MM.1S (cell line): ENCODE data around the gene DIRAS3.

Experiments used
- DNase-seq: peaks from one replicate; pipeline ENCODE4 v3.0.0-alpha.2; 2015
- H2AFZ ChIP-seq: fragments of 300-600 bp; sonication (generic); 2 replicates; pipeline ENCODE4 v1.6.0; 2016; ENCODE audit warnings: antibody characterized with exemption, low read length
- H3F3A ChIP-seq: fragments of 300-600 bp; sonication (generic); 2 replicates; pipeline ENCODE4 v1.6.1; 2016; ENCODE audit warnings: mild to moderate bottlenecking, antibody characterized with exemption, low read length, moderate library complexity, mixed read lengths; ENCODE audit not compliant: insufficient read depth
- H3K27ac ChIP-seq: fragments of 300-600 bp; sonication (generic); 2 replicates; pipeline ENCODE4 v1.5.1; 2016; ENCODE audit warnings: mild to moderate bottlenecking, low read length
- H3K27me3 ChIP-seq: fragments of 300-600 bp; sonication (generic); replicated peaks from 2 replicates; pipeline ENCODE4 v1.6.0; 2016; ENCODE audit warnings: low read length; ENCODE audit not compliant: insufficient read depth
- H3K36me3 ChIP-seq: fragments of 300-600 bp; sonication (generic); replicated peaks from 2 replicates; pipeline ENCODE4 v1.6.1; 2016; ENCODE audit warnings: mild to moderate bottlenecking, low read length, mixed read lengths; ENCODE audit not compliant: insufficient read depth
- H3K4me1 ChIP-seq: fragments of 300-600 bp; sonication (generic); 2 replicates; pipeline ENCODE4 v1.6.1; 2016; ENCODE audit warnings: low read length, mixed read lengths
- H3K4me2 ChIP-seq: fragments of 300-600 bp; sonication (generic); 2 replicates; pipeline ENCODE4 v1.6.0; 2016; ENCODE audit warnings: low read depth, low read length
- H3K4me3 ChIP-seq: fragments of 300-600 bp; sonication (generic); 2 replicates; pipeline ENCODE4 v1.5.1; 2016; ENCODE audit warnings: low read length, mixed read lengths
- H3K79me2 ChIP-seq: fragments of 300-600 bp; sonication (generic); 2 replicates; pipeline ENCODE4 v1.6.1; 2016; ENCODE audit warnings: mixed run types, low read length, mixed read lengths
- H3K9ac ChIP-seq: fragments of 300-600 bp; sonication (generic); 2 replicates; pipeline ENCODE4 v1.6.1; 2016; ENCODE audit warnings: low read length, mixed read lengths
- H3K9me2 ChIP-seq: fragments of 300-600 bp; sonication (generic); replicated peaks from 2 replicates; pipeline ENCODE4 v1.6.1; 2016; ENCODE audit warnings: mild to moderate bottlenecking, low read length, mixed read lengths; ENCODE audit not compliant: insufficient read depth
- H3K9me3 ChIP-seq: fragments of 300-600 bp; sonication (generic); replicated peaks from 2 replicates; pipeline ENCODE4 v1.6.1; 2016; ENCODE audit warnings: mild to moderate bottlenecking, low read length, mixed read lengths; ENCODE audit not compliant: insufficient read depth
- H4K20me1 ChIP-seq: fragments of 300-600 bp; sonication (generic); 2 replicates; pipeline ENCODE4 v1.6.1; 2016; ENCODE audit warnings: mild to moderate bottlenecking, low read length, moderate library complexity, mixed read lengths; ENCODE audit not compliant: insufficient read depth
- EZH2 ChIP-seq: fragments of 300-600 bp; sonication (generic); optimal IDR thresholded peaks from 2 replicates; pipeline ENCODE3; 2017; ENCODE audit warnings: low read depth, mild to moderate bottlenecking, antibody characterized with exemption, low read length, mixed read lengths
- EZH2phosphoT487 ChIP-seq: fragments of 300-600 bp; sonication (generic); IDR thresholded peaks from 2 replicates; pipeline ENCODE4 v1.6.1; 2018; ENCODE audit warnings: antibody characterized with exemption, low read length
- TF ChIP-seq, protein P1 (sequence below): fragments of 300-600 bp; sonication (generic); IDR thresholded peaks from 2 replicates; pipeline ENCODE4 v1.5.1; 2016; ENCODE audit warnings: antibody characterized with exemption, low read length, mixed read lengths

DIRAS3 gene

DNA sequence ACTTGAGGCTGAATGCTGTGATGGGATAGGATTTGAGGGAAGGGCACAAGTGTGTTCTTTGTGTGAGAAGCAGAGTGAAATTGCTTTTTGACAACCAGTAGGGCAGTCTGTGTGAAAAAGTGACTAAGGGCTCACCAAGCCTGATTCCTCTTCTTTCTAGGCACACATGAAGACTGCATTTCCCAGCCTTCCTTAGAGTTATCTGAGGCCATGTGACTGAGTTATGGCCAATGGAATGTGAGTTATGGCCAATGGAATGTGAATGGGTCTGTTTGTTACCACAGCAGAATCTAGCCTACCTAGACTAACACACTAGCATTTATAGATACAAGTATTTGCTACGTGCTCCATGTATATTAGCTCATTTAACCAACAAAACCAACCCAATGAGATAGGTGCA lies 35.3 kb upstream of the DIRAS3 start:
- TF ChIP-seq, protein P1, sequence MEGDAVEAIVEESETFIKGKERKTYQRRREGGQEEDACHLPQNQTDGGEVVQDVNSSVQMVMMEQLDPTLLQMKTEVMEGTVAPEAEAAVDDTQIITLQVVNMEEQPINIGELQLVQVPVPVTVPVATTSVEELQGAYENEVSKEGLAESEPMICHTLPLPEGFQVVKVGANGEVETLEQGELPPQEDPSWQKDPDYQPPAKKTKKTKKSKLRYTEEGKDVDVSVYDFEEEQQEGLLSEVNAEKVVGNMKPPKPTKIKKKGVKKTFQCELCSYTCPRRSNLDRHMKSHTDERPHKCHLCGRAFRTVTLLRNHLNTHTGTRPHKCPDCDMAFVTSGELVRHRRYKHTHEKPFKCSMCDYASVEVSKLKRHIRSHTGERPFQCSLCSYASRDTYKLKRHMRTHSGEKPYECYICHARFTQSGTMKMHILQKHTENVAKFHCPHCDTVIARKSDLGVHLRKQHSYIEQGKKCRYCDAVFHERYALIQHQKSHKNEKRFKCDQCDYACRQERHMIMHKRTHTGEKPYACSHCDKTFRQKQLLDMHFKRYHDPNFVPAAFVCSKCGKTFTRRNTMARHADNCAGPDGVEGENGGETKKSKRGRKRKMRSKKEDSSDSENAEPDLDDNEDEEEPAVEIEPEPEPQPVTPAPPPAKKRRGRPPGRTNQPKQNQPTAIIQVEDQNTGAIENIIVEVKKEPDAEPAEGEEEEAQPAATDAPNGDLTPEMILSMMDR = no peak
- TF ChIP-seq EZH2 = no peak
- TF ChIP-seq EZH2phosphoT487 = no peak
- Histone ChIP-seq H3K9ac (no peak overlapping the region), H3K79me2 (no peaks in the 10 kb centered on the region), H3K9me3 (no peaks in the 10 kb centered on the region), H2AFZ (no peak overlapping the region), H3K27ac (no peak overlapping the region), H4K20me1 (no peaks in the 10 kb centered on the region), H3K27me3 (no peaks in the 10 kb centered on the region), H3K9me2 (no peaks in the 10 kb centered on the region), H3K4me1 (no peaks in the 10 kb centered on the region), H3K4me2 (no peak overlapping the region), H3K4me3 (no peak overlapping the region), H3F3A (no peaks in the 10 kb centered on the region), H3K36me3 (no peaks in the 10 kb centered on the region)
- DNase-seq = no peak

DNA sequence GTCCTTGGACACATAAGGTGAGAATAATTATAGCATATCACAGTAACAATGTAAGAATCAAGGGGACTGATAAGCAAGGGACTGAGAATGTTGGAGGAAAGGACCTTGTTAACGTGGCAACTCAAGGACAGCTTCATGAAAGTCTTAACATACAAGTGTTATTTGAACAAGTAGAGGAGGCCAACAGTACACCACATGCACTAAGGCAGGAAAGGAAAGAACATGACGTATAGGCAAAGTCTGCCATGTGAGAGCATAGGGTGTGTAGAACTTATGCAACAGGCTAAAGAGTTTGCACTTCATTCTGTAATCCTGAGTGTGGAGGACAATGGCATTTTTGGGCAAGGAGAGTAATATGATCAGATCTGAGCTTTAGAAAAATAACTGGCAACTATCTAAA lies 33.3 kb upstream of the DIRAS3 start:
- Histone ChIP-seq H3K36me3 (no peaks in the 10 kb centered on the region), H3F3A (no peaks in the 10 kb centered on the region), H3K27me3 (no peaks in the 10 kb centered on the region), H3K4me3 (no peak overlapping the region), H3K9me3 (no peaks in the 10 kb centered on the region), H3K79me2 (no peaks in the 10 kb centered on the region), H3K9ac (no peak overlapping the region), H2AFZ (no peak overlapping the region), H3K9me2 (no peaks in the 10 kb centered on the region), H3K4me1 (no peaks in the 10 kb centered on the region), H3K4me2 (no peak overlapping the region), H4K20me1 (no peaks in the 10 kb centered on the region), H3K27ac (no peak overlapping the region)
- TF ChIP-seq EZH2 (no peak), EZH2phosphoT487 (no peak)
- TF ChIP-seq, protein P1 = no peak
- DNase-seq = no peak

DNA sequence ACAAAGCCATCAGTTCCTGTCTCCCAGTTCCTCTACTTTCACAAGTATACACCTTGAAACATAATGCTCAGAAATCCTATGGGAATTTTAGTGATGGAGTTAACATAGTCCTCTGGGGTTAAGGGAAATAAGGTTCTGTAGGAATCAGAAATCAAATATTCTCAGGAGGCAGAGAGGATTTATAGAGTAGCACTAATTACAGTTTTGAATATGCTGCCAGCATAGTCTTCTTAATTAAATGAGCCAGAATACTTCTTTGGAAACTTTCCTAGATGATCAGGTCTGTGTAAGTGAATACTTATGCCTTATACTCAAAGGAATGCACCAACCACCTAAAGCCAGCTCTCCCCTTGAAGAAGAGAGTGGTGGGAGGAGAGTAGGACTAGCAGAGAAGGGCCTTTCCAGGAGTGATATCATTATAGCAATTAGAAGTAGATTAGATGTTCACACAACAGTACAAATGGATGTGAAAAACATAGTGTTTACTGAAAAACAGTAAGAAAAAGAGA lies 31.4 kb upstream of the DIRAS3 start:
- no peak overlapping the region for H3K9ac ChIP-seq
- no peak overlapping the region for H3K27ac ChIP-seq
- H3K4me1 ChIP-seq = no peaks in the 10 kb centered on the region
- no peak for DNase-seq
- no peak overlapping the region for H2AFZ ChIP-seq
- H3K79me2 ChIP-seq = no peaks in the 10 kb centered on the region
- no peaks in the 10 kb centered on the region for H3K27me3 ChIP-seq
- no peak overlapping the region for H3K4me2 ChIP-seq
- no peaks in the 10 kb centered on the region for H3F3A ChIP-seq
- H3K36me3 ChIP-seq = no peaks in the 10 kb centered on the region
- no peaks in the 10 kb centered on the region for H3K9me3 ChIP-seq
- TF ChIP-seq, protein P1 = no peak
- TF ChIP-seq EZH2 (no peak), EZH2phosphoT487 (no peak)
- H4K20me1 ChIP-seq = no peaks in the 10 kb centered on the region
- H3K9me2 ChIP-seq = no peaks in the 10 kb centered on the region
- H3K4me3 ChIP-seq = no peak overlapping the region
